Embryonic facial prominence (tissue), 1 donor: ENCODE measurements around the gene CCDC17.
A peak's percentile ranks its signal among the peaks of the same experiment; 100 is the strongest.

ENCODE experiments used
- DNase-seq: peaks from one replicate; pipeline ENCODE4 v3.0.0-alpha.2; 2016; ENCODE audit errors: extremely low spot score

The CCDC17 gene

DNA sequence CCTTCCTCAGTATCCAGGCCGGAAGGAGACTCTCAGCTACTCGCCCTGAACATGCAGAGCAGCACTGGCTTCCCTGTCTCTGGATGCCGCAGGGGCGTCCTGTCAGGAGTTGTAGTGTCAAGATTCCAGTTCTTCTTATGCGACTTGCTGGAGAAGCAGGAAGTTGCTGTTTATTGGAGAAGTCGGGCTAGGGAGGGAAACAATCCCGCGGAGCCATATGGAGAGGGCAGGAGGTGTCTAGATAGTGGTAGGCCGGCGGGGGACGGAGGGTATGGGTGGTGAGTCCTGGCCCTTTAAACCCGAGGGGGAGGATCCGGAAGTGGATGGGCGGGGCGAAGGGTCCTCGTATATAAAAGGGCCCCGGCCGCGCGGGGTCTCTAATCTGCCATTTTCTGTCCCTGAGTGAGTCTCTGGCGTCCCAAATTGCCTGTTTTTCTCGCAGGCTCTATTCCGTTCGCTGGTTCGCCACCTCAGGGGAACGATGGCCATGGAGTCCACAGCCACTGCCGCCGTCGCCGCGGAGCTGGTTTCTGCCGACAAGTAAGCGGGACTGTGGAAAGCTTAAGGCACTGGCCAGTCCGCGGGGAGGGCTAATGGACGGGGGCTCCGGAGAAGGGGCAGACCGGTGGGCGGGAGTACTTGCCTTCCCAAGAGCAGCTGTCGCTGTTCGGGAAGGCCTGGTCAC, 40.0 kb downstream of the CCDC17 start, which contains the start of gene NASP:
TSS of gene NASP (plus strand) at position 376 of the 685 bp plus-strand sequence. CDS start at position 482, 106 bp downstream.
- peak; percentile 71 for DNase-seq

DNA sequence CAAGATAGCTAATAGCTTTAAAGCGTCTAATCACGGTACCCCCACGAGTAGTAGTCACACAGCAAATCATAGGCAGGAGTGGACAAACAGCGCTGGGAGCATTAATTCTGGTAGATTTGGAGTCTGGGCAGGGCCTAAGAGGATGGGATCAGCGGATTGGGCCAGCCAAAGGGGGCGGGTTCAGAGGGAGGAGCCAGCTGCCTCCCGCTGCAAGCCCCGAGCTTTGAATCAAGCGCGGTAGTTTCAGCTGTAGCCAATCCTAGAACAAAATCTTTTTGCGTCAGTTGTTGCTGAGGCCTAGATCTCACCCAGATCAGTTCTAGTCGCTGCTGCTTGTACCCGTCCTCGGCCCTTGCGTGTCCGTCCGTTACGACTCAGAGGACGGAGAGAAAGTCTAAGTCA, 40.6 kb downstream of the CCDC17 start:
- DNase-seq = peak; percentile 92

DNA sequence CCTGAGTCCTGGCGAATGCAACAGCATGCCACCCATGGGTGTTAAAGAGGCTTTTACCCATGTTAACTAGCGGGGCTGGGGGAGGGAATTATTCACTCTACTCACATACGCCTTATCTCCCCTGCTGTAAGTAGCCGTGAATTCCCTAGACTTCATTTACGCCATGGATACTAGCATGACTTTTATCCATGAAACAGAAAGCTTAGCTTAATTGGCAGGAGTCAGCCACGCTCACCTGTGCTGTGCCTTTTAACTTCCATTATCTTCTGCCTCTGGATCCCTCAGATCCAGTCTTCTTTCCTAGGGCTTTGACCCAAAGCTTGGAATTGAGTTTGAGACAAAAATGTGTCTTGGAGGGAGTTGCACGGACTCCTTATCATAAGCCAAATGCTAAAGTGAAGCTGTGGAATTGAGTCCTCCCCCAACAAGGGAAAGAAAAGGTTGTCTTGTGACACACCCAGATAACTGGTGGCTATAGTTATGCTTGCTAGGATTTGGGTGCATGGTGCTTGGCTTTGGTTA, 49.7 kb downstream of the CCDC17 start:
- no peak for DNase-seq

DNA sequence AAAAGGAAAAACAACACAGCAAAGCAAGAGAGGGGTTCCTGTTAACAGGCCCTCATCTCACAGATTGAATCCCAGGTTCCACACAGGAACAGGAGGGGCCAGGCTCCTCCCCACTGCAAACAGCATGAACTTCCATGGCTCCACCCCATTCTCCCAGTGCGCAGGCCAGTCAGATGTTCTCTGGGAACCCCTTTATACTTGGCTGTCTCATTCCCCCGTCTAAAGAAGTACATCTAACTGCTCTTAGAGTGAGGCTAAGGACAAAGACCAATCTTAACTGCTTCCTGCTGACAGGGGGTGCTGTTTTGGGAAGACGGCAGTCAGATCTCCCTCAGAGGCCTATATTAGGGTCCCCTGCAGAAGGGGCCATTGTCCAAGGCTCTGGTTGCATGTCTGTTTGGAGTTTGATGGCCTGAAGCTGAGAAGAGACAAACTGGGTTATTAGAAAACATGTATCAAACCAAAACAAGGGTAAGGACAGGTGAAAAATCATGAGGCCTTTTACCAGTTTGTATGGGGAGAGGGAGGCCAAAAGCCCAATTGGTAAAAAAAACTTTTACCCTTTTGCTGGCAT, 50.5 kb downstream of the CCDC17 start:
- DNase-seq = no peak

DNA sequence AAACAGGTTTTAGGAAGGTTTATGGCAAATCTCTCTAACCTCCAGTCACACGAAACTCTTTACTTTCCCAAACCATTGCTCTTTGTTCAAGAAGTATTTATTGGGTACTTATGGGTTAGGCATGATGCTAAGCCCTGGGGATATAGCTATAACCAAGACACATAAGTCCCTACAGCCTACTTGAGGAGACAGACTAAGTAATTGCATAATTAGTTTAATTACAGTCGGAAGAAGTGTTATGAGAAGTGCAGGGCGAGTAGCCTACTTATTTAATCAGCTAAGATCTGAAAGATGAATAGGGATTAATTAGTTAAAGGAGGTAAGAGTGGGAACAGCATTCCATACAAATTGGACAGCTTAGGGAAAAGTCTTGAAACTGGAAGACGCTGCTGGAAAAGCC, 53.2 kb downstream of the CCDC17 start:
- no peak for DNase-seq
